SK-N-SH treated with all-trans-retinoic acid at 6 μM for 48 hours (cell line): ENCODE measurements around the gene SAMD13.

Experiments
- ATAC-seq: fragments of 200-7000 bp; cut with Tn5 transposase; 3 replicates; pipeline ENCODE4 v1.9.1; 2020; ENCODE audit warnings: mild to moderate bottlenecking, moderate library complexity
- ARNTL ChIP-seq: fragments of 450-650 bp; formaldehyde crosslinking; IDR thresholded peaks from 2 replicates; pipeline ENCODE4 v1.5.0; 2020; ENCODE audit warnings: low read depth, mild to moderate bottlenecking, moderate library complexity, borderline replicate concordance
- BACH2 ChIP-seq: fragments of 250-450 bp; sonication (Bioruptor Pico); IDR thresholded peaks from 2 replicates; pipeline ENCODE4 v1.9.0; 2021; ENCODE audit warnings: mild to moderate bottlenecking, borderline replicate concordance
- CREB5 ChIP-seq: fragments of 250-450 bp; sonication (Bioruptor Pico); IDR thresholded peaks from 2 replicates; pipeline ENCODE4 v1.5.1; 2020; ENCODE audit warnings: low read depth, mild to moderate bottlenecking, moderate library complexity
- CSDC2 ChIP-seq: fragments of 250-450 bp; sonication (Bioruptor Pico); IDR thresholded peaks from 2 replicates; pipeline ENCODE4 v1.5.0; 2020; ENCODE audit warnings: mild to moderate bottlenecking, moderate library complexity
- CSRNP3 ChIP-seq: fragments of 250-450 bp; sonication (Bioruptor Pico); IDR thresholded peaks from 2 replicates; pipeline ENCODE4 v1.5.1; 2021; ENCODE audit warnings: mild to moderate bottlenecking, moderate library complexity
- ESRRG ChIP-seq: fragments of 250-450 bp; sonication (Bioruptor Pico); IDR thresholded peaks from 2 replicates; pipeline ENCODE4 v1.6.1; 2021; ENCODE audit warnings: mild to moderate bottlenecking
- GLIS3 ChIP-seq: fragments of 250-450 bp; sonication (Bioruptor Pico); IDR thresholded peaks from 2 replicates; pipeline ENCODE4 v1.5.0; 2020; ENCODE audit warnings: mild to moderate bottlenecking, moderate library complexity
- ISL1 ChIP-seq: fragments of 250-450 bp; sonication (Bioruptor Pico); IDR thresholded peaks from 2 replicates; pipeline ENCODE4 v2.1.2; 2022; ENCODE audit warnings: mild to moderate bottlenecking, moderate library complexity
- OSR1 ChIP-seq: fragments of 250-450 bp; sonication (Bioruptor Pico); IDR thresholded peaks from 2 replicates; pipeline ENCODE4 v1.8.0; 2022; ENCODE audit warnings: moderate library complexity, mild to moderate bottlenecking, inconsistent platforms
- PATZ1 ChIP-seq: fragments of 250-450 bp; sonication (Bioruptor Pico); IDR thresholded peaks from 2 replicates; pipeline ENCODE4 v1.8.0; 2020; ENCODE audit warnings: mild to moderate bottlenecking, moderate library complexity, borderline replicate concordance
- POU6F1 ChIP-seq: fragments of 250-450 bp; sonication (Bioruptor Pico); IDR thresholded peaks from 2 replicates; pipeline ENCODE4 v1.8.0; 2021; ENCODE audit warnings: low read depth, mild to moderate bottlenecking, moderate library complexity, borderline replicate concordance
- PPARA ChIP-seq: fragments of 250-450 bp; sonication (Bioruptor Pico); IDR thresholded peaks from 2 replicates; pipeline ENCODE4 v1.5.0; 2020; ENCODE audit warnings: mild to moderate bottlenecking, borderline replicate concordance
- SNAI2 ChIP-seq: fragments of 250-450 bp; sonication (Bioruptor Pico); IDR thresholded peaks from 2 replicates; pipeline ENCODE4 v1.5.0; 2020; ENCODE audit warnings: mild to moderate bottlenecking, moderate library complexity
- TSHZ2 ChIP-seq: fragments of 250-450 bp; sonication (Bioruptor Pico); IDR thresholded peaks from 2 replicates; pipeline ENCODE4 v1.5.0; 2020; ENCODE audit warnings: mild to moderate bottlenecking, moderate library complexity
- ZFP3 ChIP-seq: fragments of 250-450 bp; sonication (Bioruptor Pico); IDR thresholded peaks from 2 replicates; pipeline ENCODE4 v1.5.0; 2020; ENCODE audit warnings: mild to moderate bottlenecking, moderate library complexity
- ZFP30 ChIP-seq: fragments of 450-650 bp; formaldehyde crosslinking; IDR thresholded peaks from 2 replicates; pipeline ENCODE4 v1.5.0; 2022; ENCODE audit warnings: mild to moderate bottlenecking, moderate library complexity
- ZNF565 ChIP-seq: fragments of 450-650 bp; formaldehyde crosslinking; conservative IDR thresholded peaks from 2 replicates; pipeline ENCODE4 v1.5.0; 2020; ENCODE audit warnings: low read depth, mild to moderate bottlenecking, moderate library complexity
- ZNF70 ChIP-seq: fragments of 450-650 bp; formaldehyde crosslinking; IDR thresholded peaks from 2 replicates; pipeline ENCODE4 v1.5.0; 2020; ENCODE audit warnings: mild to moderate bottlenecking, moderate library complexity
- ZNF8 ChIP-seq: fragments of 450-650 bp; formaldehyde crosslinking; IDR thresholded peaks from 2 replicates; pipeline ENCODE4 v1.5.0; 2020; ENCODE audit warnings: mild to moderate bottlenecking, moderate library complexity

SAMD13 gene

GRCh38 chr1:84265867-84266266 is 35.6 kb upstream of the SAMD13 start:
- no peak for ATAC-seq
- TF ChIP-seq ZNF8 (CRISPR knock-in tag) (no peak), ZNF70 (CRISPR knock-in tag) (no peak), ESRRG (CRISPR knock-in tag) (no peak), POU6F1 (no peak), CSDC2 (CRISPR knock-in tag) (no peak), PPARA (CRISPR knock-in tag) (no peak), ZFP3 (no peak), CSRNP3 (CRISPR knock-in tag) (no peak), TSHZ2 (CRISPR knock-in tag) (no peak), ZFP30 (no peak), ZNF565 (CRISPR knock-in tag) (no peak), ARNTL (no peak), SNAI2 (CRISPR knock-in tag) (no peak), CREB5 (CRISPR knock-in tag) (no peak), OSR1 (CRISPR knock-in tag) (no peak), PATZ1 (no peak)

- TF ChIP-seq BACH2 (CRISPR knock-in tag) = no peak
- TF ChIP-seq ZNF8 (CRISPR knock-in tag) = no peak
- no peak for TF ChIP-seq ZFP3
- no peak for TF ChIP-seq PPARA (CRISPR knock-in tag)
- TF ChIP-seq ISL1 = no peak
- TF ChIP-seq ARNTL = no peak
- no peak for ATAC-seq
Observed at GRCh38 chr1:84266748-84267147, 34.8 kb upstream of the SAMD13 start.

- ATAC-seq = no peak
- TF ChIP-seq GLIS3 (CRISPR knock-in tag) = no peak
- no peak for TF ChIP-seq ZFP30
- TF ChIP-seq SNAI2 (CRISPR knock-in tag) = no peak
Observed at GRCh38 chr1:84267476-84267875, 34.0 kb upstream of the SAMD13 start.

GRCh38 chr1:84268346-84268745 is 33.2 kb upstream of the SAMD13 start:
- TF ChIP-seq PATZ1 (no peak), CSDC2 (CRISPR knock-in tag) (no peak), ARNTL (no peak), CSRNP3 (CRISPR knock-in tag) (no peak), CREB5 (CRISPR knock-in tag) (no peak), ESRRG (CRISPR knock-in tag) (no peak), ZNF8 (CRISPR knock-in tag) (no peak), ZNF70 (CRISPR knock-in tag) (no peak), ISL1 (no peak)
- no peak for ATAC-seq
